SU-DHL-6 (cell line): ENCODE results near the gene NPHS2.

Experiments
- H2AFZ ChIP-seq: fragments of 200-600 bp; sonication (generic); 2 replicates; pipeline ENCODE4 v1.6.1; 2014; ENCODE audit warnings: low read depth, mild to moderate bottlenecking, moderate library complexity, mixed read lengths, antibody characterized with exemption, low read length; ENCODE audit not compliant: severe bottlenecking
- H3F3A ChIP-seq: fragments of 200-600 bp; shearing (Covaris generic); 2 replicates; pipeline ENCODE4 v1.6.0; 2016; ENCODE audit warnings: antibody characterized with exemption, mild to moderate bottlenecking; ENCODE audit not compliant: insufficient read depth
- H3K27ac ChIP-seq: fragments of 200-600 bp; sonication (generic); 2 replicates; pipeline ENCODE4 v1.5.1; 2016; ENCODE audit warnings: low read depth, mild to moderate bottlenecking, low read length, moderate library complexity, mixed read lengths
- H3K27me3 ChIP-seq: fragments of 200-600 bp; sonication (generic), shearing (Covaris generic); 2 replicates; pipeline ENCODE4 v1.6.0; 2014; ENCODE audit warnings: mild to moderate bottlenecking, low read length
- H3K36me3 ChIP-seq: fragments of 200-600 bp; sonication (generic); 2 replicates; pipeline ENCODE4 v1.6.1; 2014; ENCODE audit warnings: mild to moderate bottlenecking, low read length, mixed read lengths
- H3K4me2 ChIP-seq: fragments of 300-600, 200-600 bp; shearing (Covaris generic), sonication (generic); 2 replicates; pipeline ENCODE4 v1.6.0; 2014; ENCODE audit warnings: low read length, low read depth, mild to moderate bottlenecking; ENCODE audit not compliant: poor library complexity, severe bottlenecking
- H3K4me3 ChIP-seq: fragments of 200-600 bp; sonication (generic); 2 replicates; pipeline ENCODE4 v1.5.1; 2014; ENCODE audit warnings: antibody characterized with exemption, low read length, mild to moderate bottlenecking, mixed read lengths; ENCODE audit not compliant: insufficient read depth, poor library complexity, severe bottlenecking
- H3K79me2 ChIP-seq: fragments of 200-600 bp; sonication (generic); 2 replicates; pipeline ENCODE4 v1.6.1; 2014; ENCODE audit warnings: mild to moderate bottlenecking, low read length, moderate library complexity; ENCODE audit not compliant: insufficient read depth
- H3K9ac ChIP-seq: fragments of 200-600 bp; sonication (generic); 2 replicates; pipeline ENCODE4 v1.7.0; 2014; ENCODE audit warnings: mild to moderate bottlenecking, low read length
- H3K9me2 ChIP-seq: fragments of 200-600 bp; sonication (generic); replicated peaks from 2 replicates; pipeline ENCODE4 v1.6.1; 2014; ENCODE audit warnings: low read length; ENCODE audit not compliant: insufficient read depth
- H3K9me3 ChIP-seq: fragments of 200-600 bp; sonication (generic); 2 replicates; pipeline ENCODE4 v1.6.1; 2014; ENCODE audit warnings: low read length, mixed read lengths; ENCODE audit not compliant: insufficient read depth
- H4K20me1 ChIP-seq: fragments of 200-600 bp; sonication (generic); 2 replicates; pipeline ENCODE4 v1.6.1; 2014; ENCODE audit warnings: low read depth, mild to moderate bottlenecking, antibody characterized with exemption, low read length, moderate library complexity, mixed read lengths
- EZH2phosphoT487 ChIP-seq: fragments of 200-600 bp; sonication (generic), shearing (Covaris generic); conservative IDR thresholded peaks from 2 replicates; pipeline ENCODE4 v1.6.1; 2018; ENCODE audit warnings: mild to moderate bottlenecking, antibody characterized with exemption, low read length, moderate library complexity, mixed read lengths
- TF ChIP-seq, protein P1 (sequence below): fragments of 200-600 bp; sonication (generic); IDR thresholded peaks from one replicate; pipeline ENCODE4 v1.5.1; 2017; ENCODE audit warnings: antibody characterized with exemption, mild to moderate bottlenecking, low read length, moderate library complexity; ENCODE audit not compliant: insufficient read depth, poor library complexity, severe bottlenecking

The NPHS2 gene

DNA sequence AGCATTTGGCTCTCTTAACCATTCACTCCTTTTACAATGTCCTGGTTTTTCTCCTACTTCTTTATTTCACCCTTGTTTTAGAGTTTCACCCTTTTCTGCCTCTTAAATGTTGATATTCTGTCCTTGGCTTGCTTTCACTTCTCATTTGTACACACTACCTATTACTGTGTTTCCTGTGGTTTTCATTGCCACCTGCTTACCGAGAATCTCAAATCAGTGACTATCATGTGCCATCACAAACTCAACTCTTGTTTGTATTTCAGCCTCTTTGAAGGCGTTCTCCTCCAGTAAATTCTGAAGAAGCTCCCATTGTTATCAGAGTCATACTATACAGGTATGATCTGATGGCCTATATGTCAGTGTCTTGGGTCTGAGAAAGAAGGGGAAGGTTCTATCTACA is 65.7 kb downstream of the NPHS2 start:
- no peak for TF ChIP-seq EZH2phosphoT487
- TF ChIP-seq, protein P1, sequence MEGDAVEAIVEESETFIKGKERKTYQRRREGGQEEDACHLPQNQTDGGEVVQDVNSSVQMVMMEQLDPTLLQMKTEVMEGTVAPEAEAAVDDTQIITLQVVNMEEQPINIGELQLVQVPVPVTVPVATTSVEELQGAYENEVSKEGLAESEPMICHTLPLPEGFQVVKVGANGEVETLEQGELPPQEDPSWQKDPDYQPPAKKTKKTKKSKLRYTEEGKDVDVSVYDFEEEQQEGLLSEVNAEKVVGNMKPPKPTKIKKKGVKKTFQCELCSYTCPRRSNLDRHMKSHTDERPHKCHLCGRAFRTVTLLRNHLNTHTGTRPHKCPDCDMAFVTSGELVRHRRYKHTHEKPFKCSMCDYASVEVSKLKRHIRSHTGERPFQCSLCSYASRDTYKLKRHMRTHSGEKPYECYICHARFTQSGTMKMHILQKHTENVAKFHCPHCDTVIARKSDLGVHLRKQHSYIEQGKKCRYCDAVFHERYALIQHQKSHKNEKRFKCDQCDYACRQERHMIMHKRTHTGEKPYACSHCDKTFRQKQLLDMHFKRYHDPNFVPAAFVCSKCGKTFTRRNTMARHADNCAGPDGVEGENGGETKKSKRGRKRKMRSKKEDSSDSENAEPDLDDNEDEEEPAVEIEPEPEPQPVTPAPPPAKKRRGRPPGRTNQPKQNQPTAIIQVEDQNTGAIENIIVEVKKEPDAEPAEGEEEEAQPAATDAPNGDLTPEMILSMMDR: no peak
- peak overlapping the region; percentile 49 for H3K27ac ChIP-seq
- no peaks in the 10 kb centered on the region for H3K79me2 ChIP-seq
- no peaks in the 10 kb centered on the region for H3K9me3 ChIP-seq
- peak overlapping the region; percentile 29 for H3K4me2 ChIP-seq
- no peaks in the 10 kb centered on the region for H3F3A ChIP-seq
- no peak overlapping the region for H2AFZ ChIP-seq
- H3K4me3 ChIP-seq: no peak overlapping the region
- no peak overlapping the region for H3K9ac ChIP-seq
- H3K9me2 ChIP-seq: no peaks in the 10 kb centered on the region
- no peaks in the 10 kb centered on the region for H3K27me3 ChIP-seq
- no peaks in the 10 kb centered on the region for H3K36me3 ChIP-seq
- H4K20me1 ChIP-seq: no peaks in the 10 kb centered on the region

DNA sequence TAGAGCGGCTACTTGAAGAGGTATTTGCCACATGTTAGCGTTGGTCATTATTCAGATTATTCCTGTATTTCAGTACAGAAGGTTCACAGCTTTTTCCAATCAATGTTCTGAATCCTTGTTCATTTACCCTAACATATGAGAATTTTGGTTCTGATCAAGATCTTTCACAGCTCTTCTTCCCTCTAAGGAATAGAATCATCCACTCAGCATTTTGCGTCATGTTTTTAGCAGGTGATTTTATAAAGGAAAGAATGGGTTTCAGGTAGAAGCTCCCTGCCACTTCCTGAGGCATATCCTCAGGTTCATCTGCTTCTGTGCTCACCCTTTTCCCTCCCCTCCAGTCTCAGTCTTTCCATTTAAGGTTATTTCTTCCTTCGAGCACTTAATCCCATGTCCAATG is 66.4 kb downstream of the NPHS2 start:
- Histone ChIP-seq H3K9me3 (no peaks in the 10 kb centered on the region), H3K4me2 (peak overlapping the region; percentile 29), H3K79me2 (no peaks in the 10 kb centered on the region), H4K20me1 (no peaks in the 10 kb centered on the region), H3K27ac (no peak overlapping the region), H3K4me3 (no peak overlapping the region), H2AFZ (no peak overlapping the region), H3K9ac (no peak overlapping the region), H3K9me2 (no peaks in the 10 kb centered on the region), H3F3A (no peaks in the 10 kb centered on the region), H3K27me3 (no peaks in the 10 kb centered on the region), H3K36me3 (no peaks in the 10 kb centered on the region)
- TF ChIP-seq EZH2phosphoT487: no peak
- TF ChIP-seq, protein P1: no peak

DNA sequence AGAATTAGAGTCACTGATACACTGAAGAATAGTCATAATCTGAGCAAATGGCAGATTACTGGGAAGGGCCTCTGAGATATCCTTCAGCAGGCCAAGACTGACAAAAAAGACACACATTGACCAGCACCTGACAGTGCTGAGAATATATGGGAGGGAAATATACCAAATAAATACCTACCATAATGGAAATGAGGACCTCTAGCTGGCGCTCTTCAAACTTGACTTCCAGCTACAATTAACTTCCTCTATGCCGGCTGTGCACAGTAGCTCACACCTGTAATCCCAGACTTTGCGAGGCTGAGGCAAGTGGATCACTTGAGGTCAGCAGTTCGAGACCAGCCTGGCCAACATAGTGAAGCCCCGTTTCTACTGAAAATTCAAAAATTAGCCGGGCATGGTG is 69.5 kb downstream of the NPHS2 start:
- TF ChIP-seq, protein P1: no peak
- TF ChIP-seq EZH2phosphoT487: no peak
- Histone ChIP-seq H2AFZ (no peak overlapping the region), H3K79me2 (no peaks in the 10 kb centered on the region), H3K9me2 (no peaks in the 10 kb centered on the region), H3F3A (no peaks in the 10 kb centered on the region), H3K9me3 (no peaks in the 10 kb centered on the region), H4K20me1 (no peaks in the 10 kb centered on the region), H3K9ac (no peak overlapping the region), H3K27ac (no peak overlapping the region), H3K4me3 (no peak overlapping the region), H3K36me3 (no peaks in the 10 kb centered on the region), H3K27me3 (no peaks in the 10 kb centered on the region), H3K4me2 (no peak overlapping the region)
